Measurements from ENCODE around the gene TBX15.

GRCh38 chr1:118958937-118959631, 29.1 kb downstream of the TBX15 start:
- TF ChIP-seq, protein P1, sequence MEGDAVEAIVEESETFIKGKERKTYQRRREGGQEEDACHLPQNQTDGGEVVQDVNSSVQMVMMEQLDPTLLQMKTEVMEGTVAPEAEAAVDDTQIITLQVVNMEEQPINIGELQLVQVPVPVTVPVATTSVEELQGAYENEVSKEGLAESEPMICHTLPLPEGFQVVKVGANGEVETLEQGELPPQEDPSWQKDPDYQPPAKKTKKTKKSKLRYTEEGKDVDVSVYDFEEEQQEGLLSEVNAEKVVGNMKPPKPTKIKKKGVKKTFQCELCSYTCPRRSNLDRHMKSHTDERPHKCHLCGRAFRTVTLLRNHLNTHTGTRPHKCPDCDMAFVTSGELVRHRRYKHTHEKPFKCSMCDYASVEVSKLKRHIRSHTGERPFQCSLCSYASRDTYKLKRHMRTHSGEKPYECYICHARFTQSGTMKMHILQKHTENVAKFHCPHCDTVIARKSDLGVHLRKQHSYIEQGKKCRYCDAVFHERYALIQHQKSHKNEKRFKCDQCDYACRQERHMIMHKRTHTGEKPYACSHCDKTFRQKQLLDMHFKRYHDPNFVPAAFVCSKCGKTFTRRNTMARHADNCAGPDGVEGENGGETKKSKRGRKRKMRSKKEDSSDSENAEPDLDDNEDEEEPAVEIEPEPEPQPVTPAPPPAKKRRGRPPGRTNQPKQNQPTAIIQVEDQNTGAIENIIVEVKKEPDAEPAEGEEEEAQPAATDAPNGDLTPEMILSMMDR (IDR thresholded peaks at IDR 0.05; ENCODE audit: borderline replicate concordance, extremely low read depth, low read length, poor library complexity, severe bottlenecking) = no peak
- no peak for TF ChIP-seq EZH2 (IDR thresholded peaks at IDR 0.05; ENCODE audit: borderline replicate concordance, low read depth, low read length, severe bottlenecking)

All from DND-41 (cell line).